SJSA1 (cell line): ENCODE measurements around the gene BOK. TPM values are rescaled to one million over a fixed set of nuclear protein-coding genes. Genes with fewer than 3 reads are reported as not detected.
"Not testable (repeated sequence)": the region's sequence is repeated elsewhere in the genome, so short reads cannot be mapped to it uniquely, and the experiment has no call there.

Source experiments
- DNase-seq, 2 experiments: peaks; one replicate each; pipeline ENCODE4 v3.0.0-alpha.2; 2015 to 2020; ENCODE audit warnings: low spot score in 2 of 2, low read depth in 1 of 2
- H3K27ac ChIP-seq: fragments of 250-450 bp; sonication (Bioruptor Pico); 2 replicates; pipeline ENCODE4 v1.5.1; 2020; ENCODE audit warnings: mild to moderate bottlenecking, moderate library complexity
- H3K27me3 ChIP-seq: fragments of 250-450 bp; sonication (Bioruptor Pico); replicated peaks from 2 replicates; pipeline ENCODE4 v1.5.1; 2020; ENCODE audit warnings: mild to moderate bottlenecking, moderate library complexity
- H3K36me3 ChIP-seq: fragments of 250-450 bp; sonication (Bioruptor Pico); 2 replicates; pipeline ENCODE4 v1.5.1; 2020; ENCODE audit warnings: mild to moderate bottlenecking
- H3K4me1 ChIP-seq: fragments of 250-450 bp; sonication (Bioruptor Pico); replicated peaks from 2 replicates; pipeline ENCODE4 v1.6.1; 2021; ENCODE audit warnings: mild to moderate bottlenecking
- H3K4me3 ChIP-seq: fragments of 250-450 bp; sonication (Bioruptor Pico); 2 replicates; pipeline ENCODE4 v1.5.1; 2020; ENCODE audit warnings: mild to moderate bottlenecking
- H3K9me3 ChIP-seq: fragments of 250-450 bp; sonication (Bioruptor Pico); replicated peaks from 2 replicates; pipeline ENCODE4 v1.5.1; 2020; ENCODE audit warnings: mild to moderate bottlenecking
- total RNA-seq: library from RNA; depleted of rRNA; stranded (reverse); fragments of >200 nt; shearing (Covaris generic); gene quantifications from 2 replicates; pipeline ENCODE4 v1.2.3, GENCODE V29; 2014

Gene BOK
- total RNA-seq, 1 experiment from 2014 or later: 337 TPM

GRCh38 chr2:241556746-241557145, 1.8 kb upstream of the BOK start:
- Histone ChIP-seq H3K36me3 (peaks cover 59% of the 10 kb centered on the region), H3K4me1 (peaks cover 36% of the 10 kb centered on the region), H3K27ac (no peak overlapping the region), H3K9me3 (no peaks in the 10 kb centered on the region), H3K27me3 (no peaks in the 10 kb centered on the region), H3K4me3 (no peak overlapping the region)
- DNase-seq: no peak

DNA sequence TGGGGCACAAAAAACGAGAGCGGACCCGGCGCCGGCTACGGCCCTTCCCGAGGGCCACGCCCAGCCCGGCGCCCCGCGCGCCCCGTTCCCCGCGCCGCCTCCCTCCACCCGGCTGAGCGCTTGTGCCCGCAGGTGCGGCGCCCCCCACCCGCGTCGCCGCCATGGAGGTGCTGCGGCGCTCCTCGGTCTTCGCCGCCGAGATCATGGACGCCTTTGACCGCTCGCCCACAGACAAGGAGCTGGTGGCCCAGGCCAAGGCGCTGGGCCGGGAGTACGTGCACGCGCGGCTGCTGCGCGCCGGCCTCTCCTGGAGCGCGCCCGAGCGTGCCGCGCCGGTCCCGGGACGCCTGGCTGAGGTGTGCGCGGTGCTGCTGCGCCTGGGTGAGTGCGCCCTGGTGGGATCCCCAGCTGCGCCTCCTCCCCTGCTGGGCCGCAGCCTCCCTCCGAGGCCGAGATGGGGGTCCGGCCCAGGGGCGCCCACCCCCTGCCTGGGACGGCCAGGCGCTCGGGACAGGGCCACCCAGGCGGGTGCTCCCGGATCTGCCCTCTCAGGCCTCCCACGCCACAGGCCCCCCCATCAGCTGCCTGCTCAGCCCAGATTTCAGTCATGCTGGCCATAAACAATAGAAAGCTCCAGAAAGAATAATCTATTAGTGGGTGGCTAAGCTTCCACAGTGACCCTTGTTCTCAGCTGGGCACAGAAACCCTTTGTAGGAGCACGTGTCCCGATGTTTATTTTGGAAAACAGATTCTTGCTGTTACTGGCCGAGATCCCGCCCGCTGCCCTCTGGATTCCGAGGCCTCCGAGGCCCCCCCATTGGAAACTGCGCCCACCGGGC, 997 bp downstream of the BOK start:
- DNase-seq: peak; percentile 96 to 99
- H3K27me3 ChIP-seq: no peaks in the 10 kb centered on the region
- peaks cover 52% of the 10 kb centered on the region for H3K4me1 ChIP-seq
- H3K27ac ChIP-seq: peak overlapping the region; percentile 86
- peak overlapping the region; percentile 81 for H3K4me3 ChIP-seq
- H3K9me3 ChIP-seq: no peaks in the 10 kb centered on the region
- peaks cover 61% of the 10 kb centered on the region for H3K36me3 ChIP-seq

GRCh38 chr2:241560162-241560882, 1.8 kb downstream of the BOK start:
- peaks cover 60% of the 10 kb centered on the region for H3K4me1 ChIP-seq
- DNase-seq: no peak
- H3K27ac ChIP-seq: peak overlapping the region; percentile 86
- peaks cover 64% of the 10 kb centered on the region for H3K36me3 ChIP-seq
- no peaks in the 10 kb centered on the region for H3K9me3 ChIP-seq
- no peaks in the 10 kb centered on the region for H3K27me3 ChIP-seq
- peak overlapping the region; percentile 81 for H3K4me3 ChIP-seq

- peak overlapping the region; percentile 81 for H3K4me3 ChIP-seq
- peaks cover 61% of the 10 kb centered on the region for H3K4me1 ChIP-seq
- H3K27me3 ChIP-seq: no peaks in the 10 kb centered on the region
- peaks cover 66% of the 10 kb centered on the region for H3K36me3 ChIP-seq
- peak overlapping the region; percentile 86 for H3K27ac ChIP-seq
- DNase-seq: peak; percentile 86 to 90
- H3K9me3 ChIP-seq: no peaks in the 10 kb centered on the region
These were observed 2.4 kb downstream of the BOK start for GRCh38 chr2:241560883-241561474.

GRCh38 chr2:241561832-241562231, 3.3 kb downstream of the BOK start:
- Histone ChIP-seq H3K36me3 (peaks cover 71% of the 10 kb centered on the region), H3K4me3 (peak overlapping the region; percentile 10), H3K4me1 (peaks cover 69% of the 10 kb centered on the region), H3K27ac (peak overlapping the region; percentile 60), H3K9me3 (no peaks in the 10 kb centered on the region), H3K27me3 (no peaks in the 10 kb centered on the region)
- DNase-seq: peak; percentile 96 to 99

GRCh38 chr2:241562269-241562891, 3.8 kb downstream of the BOK start:
- Histone ChIP-seq H3K27me3 (no peaks in the 10 kb centered on the region), H3K27ac (peak overlapping the region; percentile 60), H3K36me3 (peaks cover 77% of the 10 kb centered on the region), H3K4me3 (peak overlapping the region; percentile 10), H3K4me1 (peaks cover 68% of the 10 kb centered on the region), H3K9me3 (no peaks in the 10 kb centered on the region)
- DNase-seq: no peak

GRCh38 chr2:241563031-241563507, 4.5 kb downstream of the BOK start:
- DNase-seq: no peak
- peak overlapping the region; percentile 1; the same call in 1 of the 2 replicates for H3K4me3 ChIP-seq
- no peaks in the 10 kb centered on the region for H3K27me3 ChIP-seq
- H3K9me3 ChIP-seq: no peaks in the 10 kb centered on the region
- peaks cover 64% of the 10 kb centered on the region for H3K4me1 ChIP-seq
- H3K27ac ChIP-seq: peak overlapping the region; percentile 60
- peaks cover 83% of the 10 kb centered on the region for H3K36me3 ChIP-seq

DNA sequence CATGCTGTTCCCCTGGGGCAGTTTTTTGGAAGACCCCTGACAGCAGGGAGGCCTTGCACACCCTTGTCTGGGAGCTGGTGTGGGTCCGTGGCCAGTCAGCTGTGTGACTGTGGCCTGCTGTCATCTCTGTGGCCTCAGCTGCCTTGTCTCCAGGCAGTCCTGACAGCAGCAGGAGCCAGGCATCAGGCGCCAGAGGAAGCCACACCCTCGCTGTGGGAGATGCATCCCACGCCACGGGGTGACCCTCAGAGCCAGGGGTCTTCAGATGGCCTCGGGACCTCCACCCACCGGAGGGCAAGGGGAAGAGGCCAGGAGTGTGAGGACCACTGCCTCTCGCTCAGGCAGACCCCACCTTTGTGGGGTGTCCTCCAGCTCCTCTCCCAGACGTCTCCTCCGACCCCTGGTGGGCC, 5.0 kb downstream of the BOK start:
- Histone ChIP-seq H3K36me3 (peaks cover 83% of the 10 kb centered on the region), H3K9me3 (no peaks in the 10 kb centered on the region), H3K4me3 (peak overlapping the region; percentile 1; the same call in 1 of the 2 replicates), H3K27ac (peak overlapping the region; percentile 60), H3K27me3 (no peaks in the 10 kb centered on the region), H3K4me1 (peaks cover 64% of the 10 kb centered on the region)
- no peak for DNase-seq

- DNase-seq: peak; percentile 98 to 100
- Histone ChIP-seq H3K9me3 (no peaks in the 10 kb centered on the region), H3K4me1 (peaks cover 64% of the 10 kb centered on the region), H3K27me3 (no peaks in the 10 kb centered on the region), H3K36me3 (peaks cover 83% of the 10 kb centered on the region), H3K27ac (peak overlapping the region; percentile 60), H3K4me3 (peak overlapping the region; percentile 3)
These were observed 5.5 kb downstream of the BOK start for GRCh38 chr2:241563981-241564595.

GRCh38 chr2:241564596-241565410, 6.3 kb downstream of the BOK start:
- H3K27me3 ChIP-seq: no peaks in the 10 kb centered on the region
- no peaks in the 10 kb centered on the region for H3K9me3 ChIP-seq
- peak; percentile 99 for DNase-seq
- H3K4me3 ChIP-seq: peak overlapping the region; percentile 3
- H3K4me1 ChIP-seq: peaks cover 64% of the 10 kb centered on the region
- peak overlapping the region; percentile 60 for H3K27ac ChIP-seq
- H3K36me3 ChIP-seq: peaks cover 84% of the 10 kb centered on the region

- H3K4me3 ChIP-seq: 0 out of 2 replicates have a peak overlapping the region, but pooled peaks have one; percentile 2
- no peaks in the 10 kb centered on the region for H3K9me3 ChIP-seq
- peak in 1 of 2 experiments; percentile 37 for DNase-seq
- H3K27ac ChIP-seq: peak overlapping the region; percentile 60
- H3K27me3 ChIP-seq: no peaks in the 10 kb centered on the region
- peaks cover 59% of the 10 kb centered on the region for H3K4me1 ChIP-seq
- H3K36me3 ChIP-seq: peaks cover 82% of the 10 kb centered on the region
These were observed 6.9 kb downstream of the BOK start for GRCh38 chr2:241565411-241565810.

GRCh38 chr2:241566021-241566420, 7.5 kb downstream of the BOK start:
- not testable (repeated sequence) for H3K9me3 ChIP-seq, H3K4me3 ChIP-seq, H3K27me3 ChIP-seq, DNase-seq
- peak overlapping the region; percentile 60 for H3K27ac ChIP-seq
- peaks cover 76% of the 10 kb centered on the region for H3K36me3 ChIP-seq
- H3K4me1 ChIP-seq: peaks cover 53% of the 10 kb centered on the region
